Measurements from ENCODE around the gene LMOD3. TPM values are rescaled to one million over a fixed set of nuclear protein-coding genes. Genes with fewer than 3 reads are reported as not detected.

The LMOD3 gene
- total RNA-seq, 2 experiments from 2014 or later, result not detected

Other genes with a start within 250 kb of the LMOD3 start
- gene TAFA4, start 190.0 kb downstream of the LMOD3 start, total RNA-seq, result not detected
- 10 to 100 TPM in 1 of 2 experiments, 1 to 10 TPM in 1; 9.3 to 12.0 TPM for gene EOGT, start 108.9 kb downstream of the LMOD3 start, total RNA-seq
- 10 to 100 TPM; 37.1 to 42.1 TPM for gene TMF1, start 70.3 kb downstream of the LMOD3 start, total RNA-seq
- 10 to 100 TPM; 79.0 to 84.1 TPM for gene UBA3, start 42.2 kb downstream of the LMOD3 start, total RNA-seq
- 10 to 100 TPM; 93.9 to 94.8 TPM for gene ARL6IP5, start 37.7 kb downstream of the LMOD3 start, total RNA-seq

Data from activated CD4-positive, alpha-beta memory T cell treated with anti-CD3 and anti-CD28 coated beads for 36 hours (primary cell).